HEK293T (cell line): ENCODE results near the gene VPS26A.

Experiments used
- CTCF ChIA-PET: fragments of 350-600 bp; formaldehyde crosslinking; extraction: SDS; loops from one replicate; lab custom pipeline; 2021; ENCODE audit warnings: antibody characterized with exemption, inconsistent platforms; lab: Yijun Ruan, JAX
- POLR2A ChIA-PET: fragments of 350-600 bp; formaldehyde crosslinking; extraction: SDS; loops from one replicate; lab custom pipeline; 2020; ENCODE audit warnings: antibody characterized with exemption, inconsistent platforms; lab: Yijun Ruan, JAX
- DNase-seq: peaks from one replicate; pipeline ENCODE4 v3.0.0; 2012; ENCODE audit warnings: mixed read lengths; ENCODE audit errors: extremely low spot score
- ARNT ChIP-seq: fragments of 450-650 bp; IDR thresholded peaks from 2 replicates; pipeline ENCODE4 v1.6.1; 2017; ENCODE audit warnings: mild to moderate bottlenecking
- BHLHE40 ChIP-seq: fragments of 450-650 bp; IDR thresholded peaks from 2 replicates; pipeline ENCODE4 v1.6.1; 2016; ENCODE audit warnings: mild to moderate bottlenecking, moderate library complexity, borderline replicate concordance
- CTBP1 ChIP-seq: fragments of 450-650 bp; IDR thresholded peaks from 2 replicates; pipeline ENCODE4 v1.6.1; 2016; ENCODE audit warnings: borderline replicate concordance
- ELF4 ChIP-seq: fragments of 450-650 bp; IDR thresholded peaks from 2 replicates; pipeline ENCODE4 v1.6.1; 2017; ENCODE audit warnings: antibody characterized with exemption
- FOXA1 ChIP-seq: fragments of 450-650 bp; IDR thresholded peaks from 2 replicates; pipeline ENCODE4 v1.6.1; 2016; ENCODE audit warnings: mild to moderate bottlenecking
- FOXK2 ChIP-seq: fragments of 450-650 bp; IDR thresholded peaks from 2 replicates; pipeline ENCODE4 v1.6.1; 2016; ENCODE audit warnings: mild to moderate bottlenecking
- FOXM1 ChIP-seq: fragments of 450-650 bp; IDR thresholded peaks from 2 replicates; pipeline ENCODE4 v1.6.1; 2017; ENCODE audit warnings: mild to moderate bottlenecking, borderline replicate concordance
- HDGF ChIP-seq: fragments of 450-650 bp; IDR thresholded peaks from 2 replicates; pipeline ENCODE4 v1.6.1; 2017; ENCODE audit warnings: antibody characterized with exemption, borderline replicate concordance
- L3MBTL2 ChIP-seq: fragments of 450-650 bp; conservative IDR thresholded peaks from 2 replicates; pipeline ENCODE4 v1.6.1; 2016; ENCODE audit warnings: mild to moderate bottlenecking
- LEF1 ChIP-seq: fragments of 450-650 bp; IDR thresholded peaks from 2 replicates; pipeline ENCODE4 v1.6.1; 2017; ENCODE audit warnings: mild to moderate bottlenecking, borderline replicate concordance
- NFRKB ChIP-seq: fragments of 450-650 bp; IDR thresholded peaks from 2 replicates; pipeline ENCODE4 v1.6.1; 2016; ENCODE audit warnings: mild to moderate bottlenecking, moderate library complexity
- PKNOX1 ChIP-seq: fragments of 450-650 bp; IDR thresholded peaks from 2 replicates; pipeline ENCODE4 v1.6.1; 2016
- SP1 ChIP-seq: fragments of 450-650 bp; IDR thresholded peaks from 2 replicates; pipeline ENCODE4 v1.6.1; 2017
- SUZ12 ChIP-seq: fragments of 450-650 bp; IDR thresholded peaks from 2 replicates; pipeline ENCODE4 v1.6.1; 2016; ENCODE audit warnings: mild to moderate bottlenecking
- TARDBP ChIP-seq: fragments of 450-650 bp; IDR thresholded peaks from 2 replicates; pipeline ENCODE4 v1.6.1; 2016
- ZNF384 ChIP-seq: fragments of 450-650 bp; IDR thresholded peaks from 2 replicates; pipeline ENCODE4 v1.6.1; 2016

The VPS26A gene

GRCh38 chr10:69186524-69186923, 62.5 kb downstream of the VPS26A start:
- no peak for TF ChIP-seq LEF1
- TF ChIP-seq FOXK2, result no peak
- TF ChIP-seq HDGF, result no peak
- TF ChIP-seq PKNOX1, result no peak
- TF ChIP-seq SP1, result no peak
- no peak for TF ChIP-seq NFRKB
- no peak for TF ChIP-seq ELF4
- no peak for TF ChIP-seq ZNF384
- POLR2A ChIA-PET, result no interaction called here
- CTCF ChIA-PET, result no interaction called here
- no peak for DNase-seq

GRCh38 chr10:69201045-69201444, 77.1 kb downstream of the VPS26A start:
- ChIA-PET CTCF (interaction anchor here (0.7 kb wide), 1 partner anchor 63 kb away, joined by 4 read pairs; no protein-coding TSS in a partner anchor), POLR2A (no interaction called here)
- TF ChIP-seq FOXK2 (no peak), ARNT (no peak), SUZ12 (no peak), HDGF (no peak), CTBP1 (no peak), SP1 (no peak), ELF4 (no peak)
- DNase-seq, result no peak

- ChIA-PET POLR2A (no interaction called here), CTCF (interaction anchor here (0.7 kb wide), 1 partner anchor 11 kb away, joined by 3 read pairs; no protein-coding TSS in a partner anchor)
- TF ChIP-seq SP1 (no peak), TARDBP (no peak), FOXM1 (no peak), L3MBTL2 (no peak), ZNF384 (no peak), BHLHE40 (no peak), CTBP1 (no peak), HDGF (no peak), FOXK2 (no peak), SUZ12 (no peak), ARNT (no peak)
- no peak for DNase-seq
Measured at GRCh38 chr10:69202332-69202731, 78.4 kb downstream of the VPS26A start.

GRCh38 chr10:69208761-69209160, 84.8 kb downstream of the VPS26A start:
- ChIA-PET POLR2A (no interaction called here), CTCF (no interaction called here)
- DNase-seq, result no peak
- TF ChIP-seq L3MBTL2 (no peak), ELF4 (no peak), FOXA1 (no peak), CTBP1 (no peak), SUZ12 (no peak)

- CTCF ChIA-PET, result no interaction called here
- DNase-seq, result no peak
- POLR2A ChIA-PET, result no interaction called here
- no peak for TF ChIP-seq ZNF384
- TF ChIP-seq FOXM1, result no peak
- TF ChIP-seq ARNT, result no peak
- no peak for TF ChIP-seq NFRKB
- no peak for TF ChIP-seq CTBP1
- TF ChIP-seq HDGF, result no peak
- no peak for TF ChIP-seq FOXA1
- no peak for TF ChIP-seq SP1
- TF ChIP-seq FOXK2, result no peak
- no peak for TF ChIP-seq PKNOX1
- TF ChIP-seq L3MBTL2, result no peak
- no peak for TF ChIP-seq BHLHE40
- TF ChIP-seq ELF4, result no peak
- no peak for TF ChIP-seq TARDBP
- no peak for TF ChIP-seq LEF1
Measured at GRCh38 chr10:69209787-69210484, 86.0 kb downstream of the VPS26A start.

- CTCF ChIA-PET, result interaction anchor here (1.1 kb wide), 1 partner anchor 197 kb away, joined by 3 read pairs; no protein-coding TSS in a partner anchor
Measured at GRCh38 chr10:69211104-69211503, 87.1 kb downstream of the VPS26A start.

GRCh38 chr10:69211524-69211923, 87.5 kb downstream of the VPS26A start:
- ChIA-PET POLR2A (no interaction called here), CTCF (interaction anchor here (1.1 kb wide), 1 partner anchor 197 kb away, joined by 3 read pairs; no protein-coding TSS in a partner anchor)
- TF ChIP-seq ELF4 (no peak), BHLHE40 (no peak), FOXK2 (no peak), PKNOX1 (no peak), L3MBTL2 (no peak), FOXA1 (no peak), TARDBP (no peak), ZNF384 (no peak), SP1 (no peak), SUZ12 (no peak)
- DNase-seq, result no peak

More at GRCh38 chr10:69211104-69211503, 87.1 kb downstream of the VPS26A start:
- no peak for TF ChIP-seq SUZ12
- TF ChIP-seq FOXM1, result no peak
- no peak for TF ChIP-seq TARDBP
- no peak for TF ChIP-seq L3MBTL2
- no peak for TF ChIP-seq HDGF
- TF ChIP-seq BHLHE40, result no peak
- no peak for TF ChIP-seq FOXK2
- no peak for TF ChIP-seq SP1
- no peak for TF ChIP-seq CTBP1
- no peak for DNase-seq
- POLR2A ChIA-PET, result no interaction called here
